NCI-H82 (cell line): ENCODE measurements around the gene ZNG1C.
"Not testable (repeated sequence)": the region's sequence is repeated elsewhere in the genome, so short reads cannot be mapped to it uniquely, and the experiment has no call there.

Source experiments
- DNase-seq: peaks from one replicate; lab custom pipeline; 2025; lab: John Stamatoyannopoulos, UW

ZNG1C gene

GRCh38 chr9:68241683-68242082 lies at the start of gene ZNG1C:
Gene ZNG1C, plus strand, starts transcription at chr9:68241983. Its CDS starts 49 bp downstream, at chr9:68242032.
- DNase-seq = not testable (repeated sequence)

DNA sequence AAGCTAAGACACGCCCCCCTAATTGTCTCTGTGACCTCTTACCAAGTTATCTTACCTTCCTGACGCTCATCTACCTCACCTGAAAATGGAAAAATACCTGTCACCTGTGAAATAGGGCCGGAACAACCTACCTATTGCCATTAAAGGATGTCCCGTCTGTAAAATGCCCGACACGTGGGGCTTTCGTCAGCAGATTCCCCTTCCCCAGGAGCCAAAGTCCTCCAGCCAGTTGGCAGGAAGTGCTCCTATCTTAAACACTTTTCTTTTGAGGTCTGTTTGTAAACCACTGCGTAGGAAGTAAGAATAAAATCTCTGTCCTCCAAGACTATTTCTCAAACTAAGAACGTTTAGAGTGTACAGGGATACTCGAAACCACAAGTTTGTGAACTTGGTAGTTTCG lies 654 bp downstream of the ZNG1C start:
- DNase-seq = not testable (repeated sequence)

- not testable (repeated sequence) for DNase-seq
Observed at GRCh38 chr9:68281041-68281440, 39.3 kb downstream of the ZNG1C start.

DNA sequence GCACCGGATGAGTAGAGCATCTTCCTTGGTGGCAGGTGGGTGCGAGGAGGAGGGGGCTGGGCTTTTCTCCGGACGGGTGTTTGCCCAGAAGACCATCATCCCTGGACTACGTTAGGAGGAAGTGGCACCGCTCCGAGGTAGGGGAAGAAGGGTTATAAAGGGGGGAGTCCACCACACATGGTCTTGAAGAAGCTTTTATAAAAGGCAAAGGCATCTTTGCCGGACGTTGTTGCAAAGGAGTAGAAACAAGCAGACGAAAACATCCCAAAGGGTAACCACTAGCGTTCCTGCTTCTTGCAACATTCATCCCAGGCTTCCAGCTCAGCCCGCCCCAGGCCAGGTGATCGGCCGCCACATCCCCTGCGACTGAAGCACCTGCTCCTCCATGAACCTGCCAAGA lies 60.8 kb downstream of the ZNG1C start, which contains the start of gene FOXD4L3:
TSS of gene FOXD4L3 (plus strand) at position 301 of the 400 bp plus-strand sequence. CDS start at position 386, 85 bp downstream.
- DNase-seq = not testable (repeated sequence)

DNA sequence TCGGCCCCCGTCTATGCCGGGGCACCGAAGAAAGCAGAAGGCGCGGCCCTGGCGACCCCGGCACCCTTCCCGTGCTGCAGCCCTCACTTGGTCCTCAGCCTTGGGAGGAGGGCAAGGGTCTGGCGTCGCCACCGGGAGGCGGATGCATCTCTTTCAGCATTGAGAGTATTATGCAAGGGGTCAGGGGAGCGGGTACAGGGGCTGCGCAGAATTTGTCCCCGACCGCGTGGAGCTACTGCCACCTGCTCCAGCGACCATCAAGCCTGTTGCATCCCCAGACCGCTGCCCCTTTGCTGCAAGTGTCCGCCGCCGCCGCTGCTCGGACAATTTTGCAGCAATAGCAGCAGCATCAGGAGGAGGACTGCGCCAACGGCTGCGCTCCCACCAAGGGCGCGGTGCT lies 62.0 kb downstream of the ZNG1C start:
- not testable (repeated sequence) for DNase-seq

DNA sequence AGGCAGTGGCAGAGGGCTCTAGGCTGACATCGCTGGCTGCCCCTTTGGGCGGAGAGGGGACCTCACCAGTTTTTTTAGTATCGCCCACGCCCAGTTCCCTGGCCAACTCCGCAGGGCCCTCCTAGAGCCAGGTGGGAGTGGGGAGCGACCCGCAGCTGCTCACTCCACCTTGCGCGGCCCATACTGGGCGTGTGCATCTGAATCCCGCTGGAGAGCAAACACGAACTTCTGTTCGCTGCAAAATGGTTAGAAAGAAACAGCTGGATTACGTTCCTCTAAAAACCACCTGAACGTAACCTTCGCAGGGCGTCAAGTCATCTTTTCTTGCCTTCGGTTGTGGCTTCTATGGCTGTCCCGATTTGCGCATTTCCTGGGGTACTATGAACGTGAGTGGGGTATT lies 62.4 kb downstream of the ZNG1C start:
- DNase-seq = not testable (repeated sequence)

DNA sequence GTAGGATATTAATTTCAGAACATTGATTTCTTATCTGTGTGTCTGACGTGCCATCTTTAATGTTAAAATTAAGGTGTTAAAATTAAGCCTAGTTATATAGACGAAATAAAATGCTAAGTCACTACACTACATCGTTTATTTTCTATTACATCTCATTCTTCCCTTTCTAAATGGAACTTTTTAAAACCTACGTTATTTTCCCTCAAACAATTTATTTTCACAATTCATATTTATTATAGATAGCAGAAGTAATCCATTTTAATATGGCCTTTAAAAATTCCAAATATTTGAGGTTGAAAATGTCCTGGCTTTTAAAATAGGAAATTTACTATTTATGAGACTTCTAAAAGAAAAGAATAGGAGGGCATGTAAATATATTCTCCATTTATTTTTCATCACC lies 63.0 kb downstream of the ZNG1C start:
- not testable (repeated sequence) for DNase-seq

DNA sequence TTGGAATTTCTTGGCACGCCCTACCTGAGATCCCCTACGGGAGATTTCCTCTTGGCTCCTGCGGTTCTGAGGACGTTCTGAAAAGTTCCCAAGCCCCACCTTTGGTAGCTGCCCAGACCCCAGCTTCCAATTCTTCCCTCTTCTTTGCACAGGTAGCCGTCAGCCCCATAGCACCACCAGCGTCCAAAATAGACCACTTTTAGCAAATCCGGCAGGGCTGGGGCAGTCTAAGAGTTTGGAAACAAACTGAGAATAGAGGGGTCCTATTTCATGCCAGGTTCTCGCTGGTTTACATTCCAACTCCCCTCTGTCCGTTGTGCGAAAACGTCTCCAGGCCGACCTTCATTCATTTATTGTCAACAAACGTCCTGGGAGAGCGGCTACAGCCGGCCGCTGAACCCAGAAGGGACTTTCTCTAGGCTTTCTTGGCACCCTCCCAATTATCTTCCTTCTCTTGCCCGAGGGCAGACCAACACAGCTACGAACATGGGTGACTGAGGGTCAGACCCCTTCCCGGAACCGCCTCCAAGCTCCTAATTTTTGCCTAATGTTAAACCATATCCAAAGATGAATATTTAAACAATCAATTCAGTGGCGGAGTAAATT lies 64.0 kb downstream of the ZNG1C start:
- not testable (repeated sequence) for DNase-seq

- not testable (repeated sequence) for DNase-seq
Observed at GRCh38 chr9:68306391-68306964, 64.7 kb downstream of the ZNG1C start.

GRCh38 chr9:68307127-68307526 lies 65.3 kb downstream of the ZNG1C start:
- not testable (repeated sequence) for DNase-seq

DNA sequence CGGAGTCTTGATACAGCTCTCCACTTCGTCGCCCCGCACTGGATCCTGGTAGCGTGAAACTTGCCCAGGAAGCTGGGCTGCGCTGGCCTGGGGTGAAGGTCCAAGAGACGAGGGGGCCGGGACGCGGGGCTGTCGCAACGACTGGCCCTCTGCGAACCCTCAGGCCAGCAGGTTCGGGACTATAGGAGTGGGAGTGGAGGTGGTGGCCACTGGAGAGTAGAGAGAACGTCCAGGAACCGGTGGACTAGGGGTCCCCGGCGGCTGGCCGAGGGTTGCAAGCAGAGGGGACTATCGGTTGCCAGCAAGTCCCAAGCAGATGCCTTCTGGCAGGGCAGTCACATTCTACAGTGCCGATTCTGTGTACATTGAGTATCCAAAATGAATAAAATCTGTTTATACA lies 65.9 kb downstream of the ZNG1C start:
- DNase-seq = not testable (repeated sequence)

- DNase-seq = not testable (repeated sequence)
Observed at GRCh38 chr9:68311208-68311607, 69.4 kb downstream of the ZNG1C start.

DNA sequence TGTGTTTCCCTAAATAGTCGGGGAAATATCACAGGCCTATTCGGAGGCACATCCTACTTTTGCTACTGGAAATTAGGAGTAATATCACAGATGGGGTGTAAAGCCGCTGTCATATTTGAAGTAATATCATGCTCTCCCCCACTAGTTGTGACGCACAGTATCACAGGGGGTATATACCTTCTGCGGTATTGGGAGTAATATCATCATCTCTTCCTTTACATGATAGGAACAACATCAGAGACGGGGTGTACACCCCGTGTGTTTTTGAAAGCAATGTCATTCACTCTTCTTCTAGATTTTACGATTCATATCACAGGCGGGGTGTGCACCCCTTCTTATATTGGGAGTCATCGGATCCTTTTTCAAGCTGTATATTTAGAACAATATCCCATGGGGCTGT lies 76.4 kb downstream of the ZNG1C start:
- not testable (repeated sequence) for DNase-seq

GRCh38 chr9:68323749-68324148 lies 82.0 kb downstream of the ZNG1C start:
- not testable (repeated sequence) for DNase-seq

- DNase-seq = not testable (repeated sequence)
Observed at GRCh38 chr9:68324518-68324917, 82.7 kb downstream of the ZNG1C start.

DNA sequence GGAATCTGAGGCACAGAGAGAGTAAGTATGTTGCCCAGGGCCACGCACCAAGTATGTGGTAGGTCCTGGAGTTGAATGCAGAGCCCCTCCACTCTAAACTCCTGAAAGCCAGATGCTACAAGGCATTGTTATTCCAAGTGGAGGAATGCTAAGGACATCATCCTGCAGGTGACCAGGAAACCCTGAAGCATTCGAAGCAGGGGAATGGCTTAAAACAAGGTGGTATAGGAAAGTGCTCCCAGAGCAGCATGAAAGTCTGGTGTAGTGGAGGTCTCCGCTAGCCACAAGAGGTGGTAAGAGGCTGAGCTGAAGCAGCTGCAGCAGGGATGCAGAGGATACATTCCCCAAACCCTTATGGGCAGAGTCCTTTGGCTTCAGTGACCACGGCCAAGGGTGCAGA lies 87.3 kb downstream of the ZNG1C start:
- DNase-seq = not testable (repeated sequence)

- DNase-seq = not testable (repeated sequence)
Observed at GRCh38 chr9:68330531-68331173, 88.9 kb downstream of the ZNG1C start.

DNA sequence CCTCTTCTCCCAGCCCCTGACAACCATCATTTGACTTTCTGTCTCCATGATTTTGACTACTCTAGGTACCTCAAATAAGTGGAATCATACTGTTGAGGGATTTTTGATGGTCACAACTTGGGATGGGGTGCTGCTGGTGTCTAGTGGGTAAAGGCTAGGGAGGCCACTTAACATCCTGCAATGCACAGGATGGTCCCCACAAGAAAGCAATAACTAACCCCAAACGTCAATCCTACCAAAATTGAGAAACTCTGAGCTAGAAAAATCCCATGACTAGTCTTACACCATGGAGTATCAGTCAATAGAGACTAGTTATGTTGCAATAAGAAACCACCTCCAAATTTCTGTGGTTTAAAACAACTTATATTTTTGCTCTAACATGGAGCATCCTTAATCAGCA lies 90.3 kb downstream of the ZNG1C start:
- not testable (repeated sequence) for DNase-seq

DNA sequence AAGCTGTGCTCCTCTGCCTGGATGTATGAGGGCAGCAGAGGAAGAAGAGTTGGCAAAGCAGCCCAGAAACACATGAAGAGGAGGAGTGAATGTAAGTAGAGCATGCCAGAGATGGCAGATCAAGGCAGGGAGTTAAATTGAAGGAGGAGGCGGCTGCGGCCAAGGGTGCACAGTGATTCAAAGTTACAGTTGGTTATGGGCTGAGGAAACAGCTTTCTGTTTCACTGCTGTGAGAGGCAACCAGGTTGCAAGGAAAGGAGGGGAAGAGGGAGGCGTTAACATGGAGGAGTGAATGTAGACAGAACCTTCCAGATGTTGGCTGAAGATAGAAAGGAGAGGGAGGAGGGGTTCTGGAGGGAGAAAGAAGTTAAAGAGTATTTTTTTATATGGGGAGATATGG lies 94.2 kb downstream of the ZNG1C start:
- DNase-seq = not testable (repeated sequence)

DNA sequence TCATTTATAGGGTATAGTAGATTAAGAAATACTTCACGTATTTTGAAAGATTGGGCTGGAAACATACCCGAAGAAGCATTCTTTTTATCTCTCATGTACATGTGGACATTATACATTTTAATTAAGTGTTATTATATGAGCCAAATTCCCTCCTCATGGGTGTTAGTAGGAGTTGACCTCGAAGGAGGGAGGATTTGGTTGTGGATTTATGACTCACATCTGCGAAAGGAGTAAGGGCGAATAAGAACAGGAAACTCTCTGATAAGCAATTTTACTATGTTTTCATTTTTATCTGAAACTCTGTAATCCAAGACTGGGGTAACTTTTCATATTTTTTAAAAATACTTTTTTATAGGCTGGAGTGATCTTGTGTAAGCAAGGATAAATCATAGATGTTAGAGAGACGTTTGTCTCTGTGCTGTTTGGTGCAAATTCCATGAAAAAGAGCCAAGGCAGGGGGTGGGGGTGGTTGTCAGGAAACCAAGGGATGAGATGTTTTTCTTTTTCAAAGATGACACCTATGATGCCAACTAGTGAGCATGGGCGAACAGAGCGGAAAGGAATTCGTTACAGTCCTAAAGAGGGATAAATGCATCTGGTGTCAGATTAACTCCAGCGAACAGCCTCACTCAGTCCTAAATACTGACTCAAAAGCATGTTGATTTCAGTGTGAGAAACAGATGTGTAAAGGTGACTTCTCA lies 95.0 kb downstream of the ZNG1C start:
- not testable (repeated sequence) for DNase-seq

- not testable (repeated sequence) for DNase-seq
Observed at GRCh38 chr9:68338000-68338399, 96.2 kb downstream of the ZNG1C start.

GRCh38 chr9:68342265-68343025 lies 100.7 kb downstream of the ZNG1C start:
- not testable (repeated sequence) for DNase-seq
